Prostate gland (tissue), 2 donors: ENCODE results near the gene CSF1R.

Experiments used
- CTCF ChIP-seq, 4 experiments: fragments of 200-600 bp in 2 of 4; fragments of 450-650 bp in 2 of 4; sonication (generic) in 2 of 4; IDR thresholded peaks; 1 replicate in 3 of 4; 2 replicates in 1 of 4; pipeline ENCODE4 v1.5.1; 2016 to 2019; ENCODE audit warnings: antibody characterized with exemption in 4 of 4, mild to moderate bottlenecking in 2 of 4, moderate library complexity in 2 of 4
- POLR2AphosphoS5 ChIP-seq: sonication (generic); formaldehyde crosslinking; IDR thresholded peaks from one replicate; pipeline ENCODE4 v1.6.1; 2017; ENCODE audit warnings: antibody characterized with exemption

- no peak for TF ChIP-seq CTCF (IDR thresholded peaks at IDR 0.05)
- TF ChIP-seq POLR2AphosphoS5 = no peak
Observed at GRCh38 chr5:150057052-150057451, 29.3 kb downstream of the CSF1R start.
